Occipital lobe (tissue), 2 donors: Measurements from ENCODE around the gene TBC1D1. TPM values are rescaled to one million over a fixed set of nuclear protein-coding genes. Genes with fewer than 3 reads are reported as not detected.

Source experiments
- DNase-seq: peaks from one replicate; lab custom pipeline; 2025; lab: John Stamatoyannopoulos, UW
- total RNA-seq: library from RNA; depleted of rRNA; stranded (reverse); fragments of >200 nt; gene quantifications from one replicate; pipeline ENCODE4 v1.2.3, GENCODE V29; 2014

The TBC1D1 gene
- total RNA-seq, 1 donor from 2014 or later = 57.2 TPM

- DNase-seq = no peak
These were observed 98.7 kb downstream of the TBC1D1 start for GRCh38 chr4:37989398-37990260.

GRCh38 chr4:37990731-37991245 is 99.9 kb downstream of the TBC1D1 start:
- DNase-seq = no peak

- DNase-seq = no peak
These were observed 100.9 kb downstream of the TBC1D1 start for GRCh38 chr4:37991623-37992410.

- DNase-seq = no peak
These were observed 102.9 kb downstream of the TBC1D1 start for GRCh38 chr4:37993806-37994205.

- no peak for DNase-seq
These were observed 103.7 kb downstream of the TBC1D1 start for GRCh38 chr4:37994569-37994968.

GRCh38 chr4:37995299-37995821 is 104.5 kb downstream of the TBC1D1 start:
- no peak for DNase-seq

GRCh38 chr4:37995981-37996775 is 105.3 kb downstream of the TBC1D1 start:
- DNase-seq = no peak

GRCh38 chr4:37998226-37998625 is 107.3 kb downstream of the TBC1D1 start:
- DNase-seq = no peak

- DNase-seq = no peak
These were observed 108.3 kb downstream of the TBC1D1 start for GRCh38 chr4:37999000-37999716.

- no peak for DNase-seq
These were observed 109.1 kb downstream of the TBC1D1 start for GRCh38 chr4:37999965-38000364.

GRCh38 chr4:38001927-38002326 is 111.0 kb downstream of the TBC1D1 start:
- DNase-seq = no peak

- no peak for DNase-seq
These were observed 111.7 kb downstream of the TBC1D1 start for GRCh38 chr4:38002451-38003071.

GRCh38 chr4:38003102-38003501 is 112.2 kb downstream of the TBC1D1 start:
- DNase-seq = no peak

GRCh38 chr4:38003628-38004027 is 112.7 kb downstream of the TBC1D1 start:
- no peak for DNase-seq

GRCh38 chr4:38004062-38004461 is 113.2 kb downstream of the TBC1D1 start:
- no peak for DNase-seq

- no peak for DNase-seq
These were observed 114.0 kb downstream of the TBC1D1 start for GRCh38 chr4:38004887-38005286.

GRCh38 chr4:38005637-38006036 is 114.8 kb downstream of the TBC1D1 start:
- no peak for DNase-seq

GRCh38 chr4:38007645-38008044 is 116.8 kb downstream of the TBC1D1 start:
- no peak for DNase-seq

- DNase-seq = no peak
These were observed 117.7 kb downstream of the TBC1D1 start for GRCh38 chr4:38008571-38009021.

- DNase-seq = no peak
These were observed 118.5 kb downstream of the TBC1D1 start for GRCh38 chr4:38009421-38009820.
